Nephron progenitor cell (in vitro differentiated cells): ENCODE measurements around the gene TMEM132A.

Experiments used
- DNase-seq: peaks from one replicate; pipeline ENCODE4 v3.0.0; 2021
- H3K27ac Mint-ChIP-seq: 2 replicates; pipeline ENCODE4 v1.8.0; 2021; ENCODE audit warnings: mild to moderate bottlenecking, moderate library complexity, mixed read lengths
- H3K27me3 Mint-ChIP-seq: 2 replicates; pipeline ENCODE4 v1.8.0; 2021; ENCODE audit warnings: mild to moderate bottlenecking, low read depth, mixed read lengths; ENCODE audit not compliant: poor library complexity
- H3K36me3 Mint-ChIP-seq: 2 replicates; pipeline ENCODE4 v1.8.0; 2021; ENCODE audit warnings: low read depth, mixed read lengths
- H3K4me1 Mint-ChIP-seq: 2 replicates; pipeline ENCODE4 v1.8.0; 2021; ENCODE audit warnings: mixed read lengths
- H3K4me3 Mint-ChIP-seq: 2 replicates; pipeline ENCODE4 v1.8.0; 2021; ENCODE audit warnings: mild to moderate bottlenecking, moderate library complexity, mixed read lengths
- H3K9me3 Mint-ChIP-seq: 2 replicates; pipeline ENCODE4 v1.8.0; 2021; ENCODE audit warnings: mild to moderate bottlenecking, moderate library complexity, mixed read lengths
- TF ChIP-seq, protein P1 (sequence below): fragments of 200-600 bp; sonication (generic); IDR thresholded peaks from 2 replicates; pipeline ENCODE4 v1.5.0; 2021; ENCODE audit warnings: antibody characterized with exemption

The TMEM132A gene

DNA sequence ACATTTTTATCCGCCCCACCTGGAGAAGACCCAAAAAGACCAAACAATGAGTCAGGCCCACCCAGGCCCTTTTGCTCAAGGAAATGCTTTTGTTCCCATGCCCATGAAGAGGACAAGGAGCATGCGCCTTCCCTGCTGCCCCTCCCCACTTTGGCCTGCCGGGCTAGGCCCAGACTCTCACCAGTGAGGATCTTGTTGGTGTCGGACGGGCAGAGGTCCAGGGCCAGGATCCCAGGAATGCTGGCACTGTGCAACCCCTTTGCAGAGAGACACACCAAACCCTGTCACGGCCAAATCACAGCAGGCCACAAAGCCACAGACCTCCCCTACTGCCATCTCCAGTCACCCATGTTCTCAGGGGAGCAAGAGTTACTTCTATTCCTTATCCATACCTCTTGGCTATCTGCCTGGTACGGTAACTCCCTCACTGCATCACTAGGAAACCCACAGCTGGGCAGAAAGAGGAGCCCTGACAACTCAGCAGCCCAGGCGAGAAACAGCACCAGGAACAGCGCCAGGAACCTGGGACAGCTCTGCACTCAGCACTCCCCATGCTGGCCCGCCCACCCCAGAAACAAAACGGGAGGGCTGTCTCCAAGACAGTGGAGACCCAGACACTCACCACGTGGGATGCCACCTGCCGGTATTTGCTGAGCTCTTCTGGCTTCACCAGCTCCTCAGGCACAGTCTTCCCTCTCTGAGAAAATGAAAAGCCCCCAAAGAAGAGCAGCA lies 23.4 kb upstream of the TMEM132A start:
- Mint-ChIP-seq H3K27me3 (no peaks in the 10 kb centered on the region), H3K4me1 (peaks cover 24% of the 10 kb centered on the region), H3K9me3 (no peaks in the 10 kb centered on the region), H3K4me3 (no peak overlapping the region), H3K27ac (peak overlapping the region; percentile 91), H3K36me3 (peaks cover 73% of the 10 kb centered on the region)
- no peak for DNase-seq
- TF ChIP-seq, protein P1, sequence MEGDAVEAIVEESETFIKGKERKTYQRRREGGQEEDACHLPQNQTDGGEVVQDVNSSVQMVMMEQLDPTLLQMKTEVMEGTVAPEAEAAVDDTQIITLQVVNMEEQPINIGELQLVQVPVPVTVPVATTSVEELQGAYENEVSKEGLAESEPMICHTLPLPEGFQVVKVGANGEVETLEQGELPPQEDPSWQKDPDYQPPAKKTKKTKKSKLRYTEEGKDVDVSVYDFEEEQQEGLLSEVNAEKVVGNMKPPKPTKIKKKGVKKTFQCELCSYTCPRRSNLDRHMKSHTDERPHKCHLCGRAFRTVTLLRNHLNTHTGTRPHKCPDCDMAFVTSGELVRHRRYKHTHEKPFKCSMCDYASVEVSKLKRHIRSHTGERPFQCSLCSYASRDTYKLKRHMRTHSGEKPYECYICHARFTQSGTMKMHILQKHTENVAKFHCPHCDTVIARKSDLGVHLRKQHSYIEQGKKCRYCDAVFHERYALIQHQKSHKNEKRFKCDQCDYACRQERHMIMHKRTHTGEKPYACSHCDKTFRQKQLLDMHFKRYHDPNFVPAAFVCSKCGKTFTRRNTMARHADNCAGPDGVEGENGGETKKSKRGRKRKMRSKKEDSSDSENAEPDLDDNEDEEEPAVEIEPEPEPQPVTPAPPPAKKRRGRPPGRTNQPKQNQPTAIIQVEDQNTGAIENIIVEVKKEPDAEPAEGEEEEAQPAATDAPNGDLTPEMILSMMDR, result no peak

DNA sequence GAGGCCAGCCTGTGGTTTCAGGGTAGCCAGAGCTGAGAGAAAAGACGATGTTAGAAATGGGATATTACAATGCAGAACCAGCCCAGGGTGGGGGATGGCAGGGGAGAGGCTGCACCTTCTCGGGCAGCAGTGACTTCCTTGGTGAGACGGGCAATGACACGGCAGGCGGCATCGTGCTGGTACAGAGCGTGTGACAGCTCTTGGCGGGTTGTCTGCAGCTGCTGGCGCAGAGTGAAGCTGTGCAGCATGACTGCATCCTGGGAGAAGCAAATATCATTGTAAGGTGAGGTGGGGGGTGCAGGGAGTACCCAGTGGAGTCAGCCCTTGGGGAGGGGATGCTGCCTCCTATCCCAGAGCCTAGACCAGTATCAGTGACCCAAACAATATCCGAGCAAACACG lies 21.6 kb upstream of the TMEM132A start:
- DNase-seq, result no peak
- no peak overlapping the region for H3K4me3 Mint-ChIP-seq
- H3K27ac Mint-ChIP-seq, result no peak overlapping the region
- H3K9me3 Mint-ChIP-seq, result no peaks in the 10 kb centered on the region
- peaks cover 57% of the 10 kb centered on the region for H3K36me3 Mint-ChIP-seq
- H3K27me3 Mint-ChIP-seq, result peaks cover 5% of the 10 kb centered on the region
- TF ChIP-seq, protein P1, result no peak
- H3K4me1 Mint-ChIP-seq, result peaks cover 32% of the 10 kb centered on the region

DNA sequence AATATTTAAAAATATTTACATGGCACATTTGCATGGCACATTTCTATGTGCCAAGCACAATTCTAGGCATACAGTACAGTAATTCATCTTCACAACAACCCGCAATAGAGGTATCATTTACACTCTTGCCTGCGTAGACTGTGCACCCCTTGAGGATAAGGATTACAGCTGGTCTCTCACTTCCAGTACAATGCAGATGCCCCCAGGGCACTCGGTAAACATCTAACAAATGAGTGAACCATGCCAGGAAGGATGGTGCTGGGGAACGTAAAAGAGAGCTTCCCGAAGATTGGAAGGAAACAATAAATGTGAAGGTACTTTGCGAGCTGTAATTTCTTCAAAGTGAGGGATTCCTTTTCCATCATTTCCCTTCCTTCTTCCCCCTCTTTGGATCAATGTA lies 19.2 kb upstream of the TMEM132A start:
- H3K4me1 Mint-ChIP-seq, result peaks cover 32% of the 10 kb centered on the region
- H3K36me3 Mint-ChIP-seq, result peaks cover 33% of the 10 kb centered on the region
- peak overlapping the region; percentile 86 for H3K4me3 Mint-ChIP-seq
- H3K9me3 Mint-ChIP-seq, result peaks cover 19% of the 10 kb centered on the region
- peaks cover 29% of the 10 kb centered on the region for H3K27me3 Mint-ChIP-seq
- H3K27ac Mint-ChIP-seq, result peak overlapping the region; percentile 4
- TF ChIP-seq, protein P1, result no peak
- DNase-seq, result no peak

DNA sequence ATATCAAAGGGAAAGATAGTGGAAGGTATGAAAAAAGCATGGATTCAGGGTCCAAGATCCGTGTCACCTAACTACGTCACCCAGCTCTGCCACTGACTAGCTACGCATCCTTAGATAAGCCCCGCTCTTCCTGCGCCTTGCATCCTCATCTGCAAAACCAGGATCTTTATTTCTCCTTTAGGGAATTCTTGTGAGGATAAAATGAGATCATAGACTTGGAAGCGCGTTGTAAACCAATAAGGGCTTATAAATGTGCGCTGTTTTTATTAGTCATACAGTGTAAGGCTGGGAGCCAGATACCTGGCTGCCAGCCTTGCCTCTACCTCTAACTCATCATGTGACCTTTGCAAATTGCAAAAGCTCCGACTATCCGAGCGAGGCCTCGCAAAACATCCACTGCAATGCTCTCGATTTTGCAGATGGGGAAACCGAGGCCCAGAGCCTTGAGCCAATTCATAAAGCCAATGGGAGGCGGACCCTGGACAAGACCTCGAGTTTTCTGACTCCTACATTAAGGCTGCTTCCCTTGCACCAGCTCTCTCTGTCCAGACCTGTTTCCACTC lies 18.6 kb upstream of the TMEM132A start:
- H3K4me3 Mint-ChIP-seq, result peak overlapping the region; percentile 86
- H3K9me3 Mint-ChIP-seq, result peaks cover 25% of the 10 kb centered on the region
- H3K36me3 Mint-ChIP-seq, result peaks cover 28% of the 10 kb centered on the region
- peak overlapping the region; percentile 63 for H3K27ac Mint-ChIP-seq
- TF ChIP-seq, protein P1, result no peak
- H3K4me1 Mint-ChIP-seq, result peaks cover 33% of the 10 kb centered on the region
- peaks cover 32% of the 10 kb centered on the region for H3K27me3 Mint-ChIP-seq
- no peak for DNase-seq

DNA sequence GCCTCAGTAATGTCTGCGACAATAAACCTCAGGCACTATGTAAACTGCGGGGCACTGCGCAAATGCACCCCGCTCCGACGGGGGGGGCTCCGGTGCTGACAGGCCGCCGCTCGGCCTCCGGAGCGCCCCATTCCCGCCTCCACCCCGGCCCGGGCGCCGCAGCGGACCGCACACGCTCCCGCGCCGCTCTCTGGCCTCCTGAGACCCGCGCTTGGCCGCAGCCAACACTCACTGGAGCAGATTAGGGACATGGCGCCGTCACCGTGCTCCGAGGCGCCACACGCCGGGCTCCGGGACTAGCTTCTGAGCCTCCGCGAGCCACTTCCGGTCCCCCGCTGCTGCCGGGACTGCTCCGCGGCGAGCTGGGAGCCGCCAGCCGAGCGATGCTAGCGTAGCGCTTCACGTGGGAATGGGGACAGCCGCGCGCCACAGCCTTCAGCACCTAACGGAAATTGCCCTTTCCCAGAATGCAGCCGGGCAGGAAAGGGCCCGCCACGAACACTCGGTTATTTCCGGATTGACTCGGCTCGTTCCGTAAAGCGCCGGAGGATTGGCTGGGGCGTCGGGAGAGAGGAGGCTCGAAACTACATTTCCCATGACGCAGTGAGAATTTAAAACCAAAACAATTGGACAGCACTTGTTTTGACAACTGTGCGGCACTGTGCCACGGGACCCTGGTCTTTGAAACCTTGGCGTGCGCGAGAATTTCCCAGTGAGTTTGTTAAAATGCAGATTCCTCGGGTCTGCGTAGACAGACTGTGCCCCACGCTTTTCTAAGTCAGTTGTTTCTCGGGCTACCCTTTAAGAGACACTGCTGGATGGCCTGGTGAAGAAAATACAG lies 17.9 kb upstream of the TMEM132A start, which contains the start of gene PRPF19:
Gene PRPF19 (minus strand): TSS at position 454 of the 841 bp plus-strand sequence. CDS start 203 bp downstream, at position 251.
- Mint-ChIP-seq H3K27me3 (peaks cover 35% of the 10 kb centered on the region), H3K4me1 (peaks cover 40% of the 10 kb centered on the region), H3K4me3 (peak within 1 kb of the TSS; percentile 86), H3K9me3 (peaks cover 26% of the 10 kb centered on the region), H3K27ac (peak within 1 kb of the TSS; percentile 96), H3K36me3 (peaks cover 20% of the 10 kb centered on the region)
- TF ChIP-seq, protein P1, result no peak
- DNase-seq, result peak; percentile 100
